IMR-90 (cell line): ENCODE data around the gene BRD4. TPM values are rescaled to one million over a fixed set of nuclear protein-coding genes. Genes with fewer than 3 reads are reported as not detected.

Source experiments
- ATAC-seq: fragments of 200-7000 bp; cut with Tn5 transposase; 2 replicates; pipeline ENCODE4 v1.9.1; 2020; ENCODE audit warnings: low read depth, mild to moderate bottlenecking, moderate library complexity
- BruUV-seq: library from RNA; stranded (reverse); fragments of 400-500 nt; replicated peaks from 2 replicates; lab custom pipeline; 2021; lab: Mats Ljungman, UMichigan
- CTCF ChIA-PET: fragments of 300-600 bp; formaldehyde crosslinking; extraction: SDS; loops from one replicate; lab custom pipeline; 2021; ENCODE audit warnings: antibody characterized with exemption; lab: Yijun Ruan, JAX
- POLR2A ChIA-PET: fragments of 300-600 bp; sonication (Branson Sonifier 250); formaldehyde crosslinking; loops from one replicate; lab custom pipeline; 2022; ENCODE audit warnings: antibody characterized with exemption; ENCODE audit not compliant: unreplicated experiment; lab: Charles Lee
- DNase-seq: peaks from one replicate; pipeline ENCODE4 v3.0.0; 2013
- H2AFZ ChIP-seq: replicated peaks from 2 replicates; pipeline ENCODE3; 2013; ENCODE audit warnings: low read length, mild to moderate bottlenecking; ENCODE audit not compliant: poor library complexity
- H2AK5ac ChIP-seq: 2 replicates; pipeline ENCODE4 v1.6.1; 2013; ENCODE audit warnings: low read depth, low read length, inconsistent platforms
- H2AK9ac ChIP-seq: replicated peaks from 2 replicates; pipeline ENCODE3; 2013; ENCODE audit warnings: mild to moderate bottlenecking, low read depth, low read length, moderate library complexity; ENCODE audit not compliant: poor library complexity
- H2BK120ac ChIP-seq: 2 replicates; pipeline ENCODE4 v1.6.1; 2013; ENCODE audit warnings: low read depth, low read length, inconsistent platforms
- H2BK15ac ChIP-seq: 3 replicates; pipeline ENCODE4 v1.6.1; 2013; ENCODE audit warnings: low read depth, low read length, inconsistent platforms
- H2BK20ac ChIP-seq: 2 replicates; pipeline ENCODE4 v1.6.1; 2013; ENCODE audit warnings: low read depth, mild to moderate bottlenecking, inconsistent platforms, low read length, moderate library complexity
- H2BK5ac ChIP-seq: 2 replicates; pipeline ENCODE4 v1.6.1; 2013; ENCODE audit warnings: mild to moderate bottlenecking, low read depth, low read length, inconsistent platforms; ENCODE audit not compliant: poor library complexity, severe bottlenecking
- H3K14ac ChIP-seq: replicated peaks from 2 replicates; pipeline ENCODE4 v1.6.1; 2013; ENCODE audit warnings: low read depth, low read length, inconsistent platforms
- H3K18ac ChIP-seq: 2 replicates; pipeline ENCODE4 v1.6.1; 2013; ENCODE audit warnings: low read depth, low read length, control low read depth
- H3K23ac ChIP-seq: 2 replicates; pipeline ENCODE4 v1.6.1; 2013; ENCODE audit warnings: low read depth, low read length, inconsistent platforms
- H3K27ac ChIP-seq: 2 replicates; pipeline ENCODE4 v1.5.1; 2013; ENCODE audit warnings: mild to moderate bottlenecking, control low read depth, low read length; ENCODE audit not compliant: insufficient read depth
- H3K27me3 ChIP-seq: 2 replicates; pipeline ENCODE4 v1.6.1; 2013; ENCODE audit warnings: low read length; ENCODE audit not compliant: control insufficient read depth, insufficient read depth
- H3K36me3 ChIP-seq: 2 replicates; pipeline ENCODE4 v1.6.1; 2013; ENCODE audit warnings: low read length, mixed read lengths; ENCODE audit not compliant: control insufficient read depth, insufficient read depth
- H3K4ac ChIP-seq: 2 replicates; pipeline ENCODE4 v1.6.1; 2013; ENCODE audit warnings: low read depth, low read length, inconsistent platforms
- H3K4me1 ChIP-seq: 2 replicates; pipeline ENCODE4 v1.6.1; 2013; ENCODE audit warnings: low read length, mixed read lengths; ENCODE audit not compliant: control insufficient read depth, insufficient read depth
- H3K4me2 ChIP-seq: 2 replicates; pipeline ENCODE4 v1.6.1; 2013; ENCODE audit warnings: low read depth, mild to moderate bottlenecking, control low read depth, low read length, moderate library complexity
- H3K4me3 ChIP-seq: 2 replicates; pipeline ENCODE4 v1.5.1; 2013; ENCODE audit warnings: low read depth, mild to moderate bottlenecking, control low read depth, low read length, moderate library complexity; ENCODE audit not compliant: insufficient read depth
- H3K56ac ChIP-seq: 2 replicates; pipeline ENCODE4 v1.6.1; 2013; ENCODE audit warnings: low read length, inconsistent platforms; ENCODE audit not compliant: insufficient read depth; ENCODE audit errors: extremely low read depth
- H3K79me1 ChIP-seq, 2 experiments: 2 replicates each; pipeline ENCODE4 v1.6.1; 2013; ENCODE audit warnings: low read length in 2 of 2, inconsistent platforms in 1 of 2, low read depth in 1 of 2
- H3K9ac ChIP-seq: 2 replicates; pipeline ENCODE4 v1.6.1; 2013; ENCODE audit warnings: low read depth, low read length, control low read depth
- H3K9me1 ChIP-seq: 2 replicates; pipeline ENCODE4 v1.6.1; 2013; ENCODE audit warnings: low read length, inconsistent platforms; ENCODE audit not compliant: insufficient read depth
- H3K9me3 ChIP-seq: 2 replicates; pipeline ENCODE4 v1.6.1; 2013; ENCODE audit warnings: low read length; ENCODE audit not compliant: control insufficient read depth, insufficient read depth
- H4K20me1 ChIP-seq: 2 replicates; pipeline ENCODE4 v1.6.1; 2013; ENCODE audit warnings: low read length, inconsistent platforms; ENCODE audit not compliant: insufficient read depth
- H4K5ac ChIP-seq: 2 replicates; pipeline ENCODE4 v1.6.1; 2013; ENCODE audit warnings: mild to moderate bottlenecking, low read depth, low read length, control low read depth
- H4K8ac ChIP-seq, 2 experiments: 2 replicates each; pipeline ENCODE4 v1.6.1; 2013; ENCODE audit warnings: low read depth in 2 of 2, low read length in 2 of 2, control low read depth in 1 of 2, inconsistent platforms in 1 of 2
- H4K91ac ChIP-seq: 2 replicates; pipeline ENCODE4 v1.6.1; 2013; ENCODE audit warnings: low read depth, low read length, inconsistent platforms; ENCODE audit not compliant: insufficient read depth
- BHLHE40 ChIP-seq: fragments of 150-350 bp; IDR thresholded peaks from 2 replicates; pipeline ENCODE4 v1.6.1; 2016; ENCODE audit warnings: mild to moderate bottlenecking, low read depth, low read length
- FOS ChIP-seq: fragments of 150-350 bp; IDR thresholded peaks from 2 replicates; pipeline ENCODE4 v1.6.1; 2016; ENCODE audit warnings: low read depth, low read length
- MAFK ChIP-seq: IDR thresholded peaks from 2 replicates; pipeline ENCODE4 v1.6.1; 2012; ENCODE audit warnings: low read depth, low read length, improper control_type of control experiment
- MAZ ChIP-seq: IDR thresholded peaks from 2 replicates; pipeline ENCODE4 v1.6.1; 2012; ENCODE audit warnings: low read depth, mild to moderate bottlenecking, low read length, improper control_type of control experiment, moderate library complexity, borderline replicate concordance
- MXI1 ChIP-seq: IDR thresholded peaks from 2 replicates; pipeline ENCODE4 v1.6.1; 2012; ENCODE audit warnings: low read depth, mild to moderate bottlenecking, low read length, moderate library complexity, borderline replicate concordance
- NFE2L2 ChIP-seq: fragments of 150-350 bp; IDR thresholded peaks from 2 replicates; pipeline ENCODE4 v1.6.1; 2016; ENCODE audit warnings: low read depth, mild to moderate bottlenecking, low read length
- POLR2A ChIP-seq: IDR thresholded peaks from 2 replicates; pipeline ENCODE4 v1.6.1; 2012; ENCODE audit warnings: mild to moderate bottlenecking, low read depth, low read length
- RCOR1 ChIP-seq: IDR thresholded peaks from 2 replicates; pipeline ENCODE4 v1.6.1; 2012; ENCODE audit warnings: mild to moderate bottlenecking, low read length, improper control_type of control experiment; ENCODE audit not compliant: insufficient replicate concordance
- RFX5 ChIP-seq: IDR thresholded peaks from 2 replicates; pipeline ENCODE4 v1.8.0; 2012; ENCODE audit warnings: low read depth, mild to moderate bottlenecking, low read length, moderate library complexity
- WGBS, 2 experiments: methylation state at CpG; one replicate each; pipeline versions ENCODE4 v1.1.5 to v1.1.7; 2013; ENCODE audit warnings: missing lambda C conversion rate in 2 of 2; ENCODE audit not compliant: insufficient read length in 1 of 2; ENCODE audit errors: extremely low coverage in 2 of 2; 5-methylcytosine and 5-hydroxymethylcytosine counted together
- dilution Hi-C: fragments of 300-500 bp; cut with HindIII; formaldehyde crosslinking; loops from one replicate; pipeline ENCODE4 v1.14.3; 2018; ENCODE audit warnings: low sequenced_read_pairs; ENCODE audit not compliant: unreplicated experiment
- in situ Hi-C: fragments of 300-500 bp; cut with MboI; formaldehyde crosslinking; loops from 3 replicates; pipeline ENCODE4 v1.14.3; 2019; ENCODE audit warnings: low sequenced_read_pairs, inconsistent platforms, mixed read lengths
- intact Hi-C: fragments of 100-400 bp; cut with micrococcal nuclease; formaldehyde crosslinking; loops from 2 replicates; pipeline ENCODE4 v1.10.0; 2022
- polyA plus RNA-seq, 3 experiments: library from polyadenylated mRNA; depleted of rRNA; stranded (reverse); fragments of >200 nt; gene quantifications; 2 replicates each; pipeline ENCODE4 v1.2.3, GENCODE V29; 2012; ENCODE audit warnings: low replicate concordance in 1 of 3
- total RNA-seq: library from RNA; depleted of rRNA; stranded (reverse); fragments of >200 nt; gene quantifications from 2 replicates; pipeline ENCODE4 v1.2.3, GENCODE V29; 2012
- TF ChIP-seq, protein P1 (sequence below): fragments of 150-350 bp; IDR thresholded peaks from 2 replicates; pipeline ENCODE4 v1.6.1; 2017; ENCODE audit warnings: mild to moderate bottlenecking, antibody characterized with exemption, low read length, low read depth
- TF ChIP-seq, protein P2 (sequence below): conservative IDR thresholded peaks from 2 replicates; pipeline ENCODE4 v1.5.1; 2012; ENCODE audit warnings: mild to moderate bottlenecking, low read depth, low read length, improper control_type of control experiment
- TF ChIP-seq, protein P3 (sequence below): fragments of 150-350 bp; IDR thresholded peaks from 2 replicates; pipeline ENCODE4 v1.6.1; 2016; ENCODE audit warnings: low read depth, mild to moderate bottlenecking, low read length, moderate library complexity, borderline replicate concordance

BRD4 gene
- total and polyA plus RNA-seq, 2 of the 4 experiments (the other 2 are of a cell fraction), result 7.0 to 21.1 TPM

DNA sequence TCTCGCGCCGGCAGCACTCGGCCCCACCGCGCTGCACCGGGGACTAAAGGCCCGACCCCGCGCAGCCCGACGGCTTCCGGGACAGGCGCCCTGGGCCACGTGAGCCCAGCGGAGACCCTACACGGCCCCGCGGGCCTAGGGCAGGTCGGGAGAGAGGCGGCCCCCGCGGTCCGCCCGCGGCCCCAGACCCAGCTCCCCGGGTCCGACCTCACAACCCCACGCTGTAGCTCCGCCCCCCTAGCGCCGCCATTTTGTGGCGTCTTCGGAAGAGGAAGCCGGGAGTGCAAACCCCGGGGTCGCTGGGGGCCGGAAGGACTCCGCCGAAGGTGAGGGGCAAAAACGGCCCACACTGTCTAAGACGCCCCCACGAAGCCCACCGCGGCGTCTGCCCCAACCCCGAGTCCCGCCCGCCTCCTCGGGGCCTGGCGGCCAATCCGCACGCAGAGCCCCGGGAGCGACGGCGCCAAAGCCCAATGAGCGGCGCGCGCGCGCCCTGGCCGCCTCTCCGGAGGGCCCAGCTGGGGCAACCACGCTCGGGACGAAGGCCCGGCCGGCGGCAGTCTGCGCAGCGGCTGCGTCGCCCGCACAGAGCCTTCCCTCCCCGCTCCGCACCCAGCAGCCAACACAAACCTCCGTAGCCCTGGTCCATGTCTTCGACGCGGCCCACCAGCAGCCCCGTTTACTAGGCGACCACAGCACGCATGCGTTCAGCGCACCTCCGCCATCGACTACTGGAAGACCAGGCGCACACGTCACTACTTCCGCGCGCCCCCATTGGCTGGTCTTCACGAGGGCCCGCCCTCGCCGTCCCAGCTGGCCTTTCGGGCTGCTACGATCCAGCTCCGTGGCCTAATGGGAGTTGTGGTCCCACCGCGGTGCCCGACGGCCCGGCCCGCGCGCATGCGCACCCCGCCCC lies 47.0 kb upstream of the BRD4 start, which contains the start of gene AKAP8:
AKAP8 (minus strand) TSS at position 705 of the 916 bp plus-strand sequence; CDS start at position 649, 56 bp downstream.
- Histone ChIP-seq H2AK5ac (peak within 1 kb of the TSS; percentile 88), H3K4me1 (peaks cover 12% of the 10 kb centered on the region), H4K8ac (peak within 1 kb of the TSS; percentile 93 to 96), H3K4ac (peak within 1 kb of the TSS; percentile 96), H2AK9ac (peak within 1 kb of the TSS; percentile 99), H4K5ac (peak within 1 kb of the TSS; percentile 87), H3K18ac (peak within 1 kb of the TSS; percentile 44; the same call in 1 of the 2 replicates), H3K9me1 (peaks cover 7% of the 10 kb centered on the region), H3K9me3 (no peaks in the 10 kb centered on the region), H3K14ac (peak within 1 kb of the TSS; percentile 96), H3K36me3 (peaks cover 7% of the 10 kb centered on the region; the same call in 1 of the 2 replicates), H3K56ac (peak within 1 kb of the TSS; percentile 86), H3K27me3 (no peaks in the 10 kb centered on the region), H3K9ac (peak within 1 kb of the TSS; percentile 95), H2AFZ (peak within 1 kb of the TSS; percentile 98), H4K91ac (peak within 1 kb of the TSS; percentile 92), H4K20me1 (peaks cover 46% of the 10 kb centered on the region), H3K4me3 (peak within 1 kb of the TSS; percentile 92), H3K4me2 (peak within 1 kb of the TSS; percentile 98), H2BK120ac (peak within 1 kb of the TSS; percentile 61), H3K79me1 (peaks cover 0 to 44% of the 10 kb centered on the region in 2 experiments), H2BK15ac (peak within 1 kb of the TSS; percentile 84; the same call in 1 of the 3 replicates), H3K27ac (peak within 1 kb of the TSS; percentile 96), H2BK5ac (peak within 1 kb of the TSS; percentile 95), H3K23ac (peak within 1 kb of the TSS; percentile 96), H2BK20ac (no peak within 1 kb of the TSS)
- BruUV-seq, result no TSS peak
- ChIA-PET POLR2A (interaction anchor here (0.6 kb wide), 1 partner anchor 681 kb away, joined by 3 read pairs; no protein-coding TSS in a partner anchor), CTCF (interaction anchor here (0.7 to 1.6 kb wide), 4 partner anchors 43 to 218 kb away, joined by 3 to 4 read pairs (median 3); no protein-coding TSS in a partner anchor)
- in situ Hi-C loops, result no loop called here
- TF ChIP-seq, protein P1, sequence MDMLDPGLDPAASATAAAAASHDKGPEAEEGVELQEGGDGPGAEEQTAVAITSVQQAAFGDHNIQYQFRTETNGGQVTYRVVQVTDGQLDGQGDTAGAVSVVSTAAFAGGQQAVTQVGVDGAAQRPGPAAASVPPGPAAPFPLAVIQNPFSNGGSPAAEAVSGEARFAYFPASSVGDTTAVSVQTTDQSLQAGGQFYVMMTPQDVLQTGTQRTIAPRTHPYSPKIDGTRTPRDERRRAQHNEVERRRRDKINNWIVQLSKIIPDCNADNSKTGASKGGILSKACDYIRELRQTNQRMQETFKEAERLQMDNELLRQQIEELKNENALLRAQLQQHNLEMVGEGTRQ, result 0 out of 2 replicates have a peak, but pooled peaks have one; percentile 9
- TF ChIP-seq FOS, result peak; percentile 64
- no peak; the same call in 1 of the 2 replicates for TF ChIP-seq MAZ
- no peak for TF ChIP-seq MAFK
- peak; percentile 31; the same call in 1 of the 2 replicates for TF ChIP-seq MXI1
- no peak for TF ChIP-seq RCOR1
- peak; percentile 55; the same call in 1 of the 2 replicates for TF ChIP-seq RFX5
- TF ChIP-seq POLR2A, result peak; percentile 83
- no peak for TF ChIP-seq BHLHE40
- TF ChIP-seq, protein P2, sequence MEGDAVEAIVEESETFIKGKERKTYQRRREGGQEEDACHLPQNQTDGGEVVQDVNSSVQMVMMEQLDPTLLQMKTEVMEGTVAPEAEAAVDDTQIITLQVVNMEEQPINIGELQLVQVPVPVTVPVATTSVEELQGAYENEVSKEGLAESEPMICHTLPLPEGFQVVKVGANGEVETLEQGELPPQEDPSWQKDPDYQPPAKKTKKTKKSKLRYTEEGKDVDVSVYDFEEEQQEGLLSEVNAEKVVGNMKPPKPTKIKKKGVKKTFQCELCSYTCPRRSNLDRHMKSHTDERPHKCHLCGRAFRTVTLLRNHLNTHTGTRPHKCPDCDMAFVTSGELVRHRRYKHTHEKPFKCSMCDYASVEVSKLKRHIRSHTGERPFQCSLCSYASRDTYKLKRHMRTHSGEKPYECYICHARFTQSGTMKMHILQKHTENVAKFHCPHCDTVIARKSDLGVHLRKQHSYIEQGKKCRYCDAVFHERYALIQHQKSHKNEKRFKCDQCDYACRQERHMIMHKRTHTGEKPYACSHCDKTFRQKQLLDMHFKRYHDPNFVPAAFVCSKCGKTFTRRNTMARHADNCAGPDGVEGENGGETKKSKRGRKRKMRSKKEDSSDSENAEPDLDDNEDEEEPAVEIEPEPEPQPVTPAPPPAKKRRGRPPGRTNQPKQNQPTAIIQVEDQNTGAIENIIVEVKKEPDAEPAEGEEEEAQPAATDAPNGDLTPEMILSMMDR, result no peak
- TF ChIP-seq NFE2L2, result no peak
- TF ChIP-seq, protein P3, sequence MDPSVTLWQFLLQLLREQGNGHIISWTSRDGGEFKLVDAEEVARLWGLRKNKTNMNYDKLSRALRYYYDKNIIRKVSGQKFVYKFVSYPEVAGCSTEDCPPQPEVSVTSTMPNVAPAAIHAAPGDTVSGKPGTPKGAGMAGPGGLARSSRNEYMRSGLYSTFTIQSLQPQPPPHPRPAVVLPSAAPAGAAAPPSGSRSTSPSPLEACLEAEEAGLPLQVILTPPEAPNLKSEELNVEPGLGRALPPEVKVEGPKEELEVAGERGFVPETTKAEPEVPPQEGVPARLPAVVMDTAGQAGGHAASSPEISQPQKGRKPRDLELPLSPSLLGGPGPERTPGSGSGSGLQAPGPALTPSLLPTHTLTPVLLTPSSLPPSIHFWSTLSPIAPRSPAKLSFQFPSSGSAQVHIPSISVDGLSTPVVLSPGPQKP, result no peak
- dilution Hi-C loops, result no loop called here
- intact Hi-C loops, result loop anchor here (2.0 to 10.0 kb wide), 5 partner anchors 39 to 275 kb away; partner anchors contain the start of genes AKAP8L and SYDE1
- ATAC-seq (peak; percentile 89), DNase-seq (peak; percentile 98)
- WGBS, 2 experiments, result 0% methylated on average over 50 of the region's 111 CpGs; no CpG with 5 or more reads in 1 of the 2 experiments
